Measurements from ENCODE around the gene DMD.

Gene DMD

DNA sequence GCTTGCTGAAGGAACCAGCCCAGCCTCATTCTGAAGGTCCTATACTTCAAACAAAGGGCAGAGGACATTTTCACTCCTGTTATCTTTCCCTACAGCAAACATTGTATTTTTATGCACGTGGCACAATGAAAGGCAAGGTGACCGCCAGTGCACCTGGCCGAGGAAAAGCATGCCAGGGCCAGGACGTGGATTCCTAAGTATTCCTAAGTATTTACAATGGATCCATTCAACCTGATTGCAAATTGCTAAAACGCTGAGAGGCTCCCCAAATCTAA is 2011.6 kb downstream of the DMD start:
- DNase-seq: no peak

DNA sequence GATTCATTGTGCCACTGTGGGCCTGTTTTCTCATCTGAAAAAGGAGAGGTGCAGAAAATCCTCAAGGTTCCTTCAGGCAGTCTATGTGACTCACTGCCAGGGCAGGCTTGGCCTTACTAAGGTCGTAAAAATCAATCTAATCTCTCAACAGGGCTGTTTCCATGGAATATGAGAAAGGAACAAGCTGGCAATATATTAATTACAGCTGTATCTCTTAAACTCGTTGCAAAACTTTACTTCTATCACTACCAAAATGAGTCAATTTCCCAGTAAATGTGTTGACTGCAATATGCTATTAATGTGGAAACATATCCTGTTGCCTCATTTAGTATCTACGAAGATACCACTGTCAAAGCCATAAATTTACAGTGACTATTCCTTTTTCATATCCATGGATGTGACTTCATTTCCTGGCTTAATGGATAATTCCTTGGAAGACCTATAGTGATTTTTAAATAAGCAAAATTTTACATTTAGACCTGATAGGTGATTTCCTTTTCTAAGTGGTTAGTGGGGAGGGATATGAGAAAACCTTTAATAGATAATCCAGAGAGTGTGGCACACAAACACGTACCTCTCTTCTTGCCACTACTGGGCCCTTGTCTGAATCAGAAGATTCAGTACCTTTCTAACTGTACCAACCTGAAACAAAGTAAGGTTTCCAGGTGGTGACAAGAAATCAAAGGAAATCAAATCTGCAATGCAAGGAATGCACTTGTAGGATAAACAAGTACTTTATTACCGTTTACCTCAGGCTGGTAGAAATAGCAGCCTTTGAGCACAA is 2012.1 kb downstream of the DMD start:
- no peak for DNase-seq

- no peak for DNase-seq
Observed at GRCh38 chrX:31190221-31190975, 2021.0 kb downstream of the DMD start.

DNA sequence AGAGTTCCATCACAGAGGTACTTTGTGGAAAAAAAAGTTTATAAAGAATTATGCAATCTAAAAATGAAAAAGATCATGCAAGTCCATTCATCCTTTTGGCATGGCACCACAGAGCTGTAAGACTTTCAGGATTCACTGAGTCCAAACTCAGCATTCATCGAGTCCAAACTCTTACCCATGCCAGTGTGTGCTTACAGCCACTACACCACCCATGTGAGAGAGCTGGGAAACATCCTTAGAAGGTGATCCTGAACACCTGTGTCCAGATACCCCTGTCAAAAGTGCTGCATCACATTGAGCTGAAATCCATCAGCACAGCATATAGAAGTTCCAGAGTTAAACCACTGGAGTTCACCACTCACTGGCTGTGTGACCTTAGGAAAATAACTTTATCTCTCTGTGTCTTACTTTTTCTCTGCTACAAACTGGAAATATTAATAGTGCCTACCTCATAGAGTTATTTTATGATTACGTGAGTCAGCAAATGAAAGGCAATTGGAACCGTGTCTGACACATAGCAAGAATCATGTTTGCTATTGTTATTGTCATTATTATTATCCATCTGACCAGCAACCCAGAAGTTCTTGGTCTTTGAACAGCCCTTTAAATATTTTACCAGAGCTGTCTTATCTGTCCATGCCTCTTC is 2024.5 kb downstream of the DMD start:
- DNase-seq: no peak

DNA sequence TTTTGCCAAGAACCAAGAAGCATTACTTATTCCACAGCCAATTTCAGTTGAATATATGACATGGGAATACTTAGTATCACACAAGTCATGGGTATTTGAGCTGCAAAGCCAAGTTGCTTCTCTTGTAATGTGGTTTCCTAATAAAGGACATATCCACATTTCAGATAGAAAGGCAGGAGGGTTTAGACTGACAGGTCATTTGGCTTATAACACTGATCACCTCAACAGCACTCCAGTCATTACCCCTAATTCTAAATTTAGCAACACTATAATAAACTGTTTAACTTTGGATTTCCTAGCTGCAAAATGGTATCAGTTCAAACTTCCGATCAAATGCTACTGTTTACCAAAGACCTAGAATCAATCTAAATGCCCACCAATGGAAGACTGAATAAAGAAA is 2025.5 kb downstream of the DMD start:
- no peak for DNase-seq

DNA sequence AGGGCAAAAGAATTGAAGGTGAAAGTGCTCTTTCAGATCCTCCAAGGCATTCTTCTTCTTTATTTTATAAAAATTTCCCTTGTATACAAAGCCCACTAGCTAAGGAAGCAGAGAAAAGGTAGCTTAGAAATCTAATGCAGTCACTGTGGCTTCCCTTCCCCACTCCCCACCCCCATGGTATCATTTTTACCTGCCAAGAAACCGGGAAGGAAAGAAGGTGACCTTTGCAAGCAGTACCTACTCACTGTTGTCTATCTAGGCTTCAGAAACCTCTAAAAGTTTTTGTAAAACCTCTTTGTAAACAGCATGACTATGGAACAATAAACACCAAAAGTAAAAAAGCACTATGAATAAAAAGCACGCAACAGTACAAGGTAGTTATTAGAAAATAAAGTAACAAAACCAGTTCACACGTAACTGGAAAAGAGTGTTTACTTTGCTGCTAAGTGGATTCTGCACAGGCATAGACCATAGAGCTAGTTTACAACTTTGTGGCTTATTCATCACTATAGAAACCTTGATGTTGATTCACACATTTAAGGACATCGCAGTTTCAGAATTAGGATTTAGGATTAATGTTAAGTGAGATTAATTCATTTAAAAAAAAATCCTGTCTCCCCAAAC is 2029.9 kb downstream of the DMD start:
- DNase-seq: no peak

GRCh38 chrX:31179203-31179602 is 2032.1 kb downstream of the DMD start:
- no peak for DNase-seq

DNA sequence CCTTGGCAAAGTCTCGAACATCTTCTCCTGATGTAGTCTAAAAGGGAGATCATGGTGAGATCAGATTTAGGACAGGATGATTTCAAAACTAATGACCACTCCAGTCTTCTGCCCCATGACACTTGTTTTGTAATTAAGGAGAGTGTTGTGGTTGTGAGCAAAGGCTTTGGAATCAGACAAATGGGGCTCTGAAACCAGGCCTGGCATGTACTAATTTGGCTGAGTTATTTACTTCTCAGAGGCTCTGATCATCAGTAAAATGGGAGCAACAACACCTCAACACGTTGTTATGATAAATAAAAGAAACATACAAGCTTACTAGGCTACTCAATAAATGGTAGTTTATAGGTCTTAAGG is 2032.6 kb downstream of the DMD start:
- DNase-seq: no peak

DNA sequence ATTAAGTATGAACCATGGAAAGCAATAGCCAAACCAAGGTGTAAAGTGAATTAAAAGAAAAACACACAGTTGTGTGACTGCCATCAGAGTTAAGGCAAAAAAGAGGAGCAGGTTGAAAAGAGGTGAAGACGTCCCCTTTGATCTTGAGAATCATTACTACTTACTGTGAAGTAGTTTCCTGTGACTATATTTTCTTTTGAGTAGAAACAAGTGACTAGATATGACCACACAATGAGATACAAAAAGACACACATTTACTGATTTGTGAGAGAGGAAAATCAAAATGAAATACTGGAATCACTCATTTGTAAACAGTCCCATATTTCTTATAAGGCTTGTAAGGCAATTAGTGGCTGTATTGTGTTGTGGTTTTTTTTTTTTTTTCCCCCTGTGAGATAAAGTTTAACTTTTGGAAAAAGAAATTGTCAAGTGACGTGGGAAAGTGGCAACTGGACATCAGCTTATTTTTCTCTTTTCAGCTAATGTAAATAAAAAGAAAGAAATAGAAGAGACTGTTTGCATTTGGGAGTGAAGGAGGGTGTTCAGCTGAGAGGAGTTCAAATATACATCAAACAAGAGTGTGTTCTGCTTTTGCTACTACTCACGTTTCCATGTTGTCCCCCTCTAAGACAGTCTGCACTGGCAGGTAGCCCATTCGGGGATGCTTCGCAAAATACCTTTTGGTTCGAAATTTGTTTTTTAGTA is 2033.1 kb downstream of the DMD start:
- DNase-seq: no peak

DNA sequence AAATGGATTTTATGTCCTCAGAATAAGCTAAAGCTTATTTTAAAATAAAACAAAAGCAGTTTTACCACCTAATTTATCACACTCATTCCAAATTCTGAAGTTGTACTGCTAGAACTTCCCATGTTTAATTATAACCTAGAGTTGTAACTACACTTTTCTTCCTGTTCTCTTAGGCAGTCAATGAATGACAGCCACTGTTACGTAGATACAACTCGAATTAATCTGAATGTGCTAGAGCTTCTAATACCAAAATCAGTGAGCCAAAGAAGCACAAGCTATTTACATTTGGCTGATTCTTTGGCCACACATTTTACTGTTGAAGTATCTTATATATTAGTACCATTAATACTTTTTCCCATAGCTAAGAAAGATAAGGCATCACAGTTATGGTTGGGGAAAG is 2040.6 kb downstream of the DMD start:
- DNase-seq: no peak

- DNase-seq: no peak
Observed at GRCh38 chrX:31168551-31168950, 2042.8 kb downstream of the DMD start.

DNA sequence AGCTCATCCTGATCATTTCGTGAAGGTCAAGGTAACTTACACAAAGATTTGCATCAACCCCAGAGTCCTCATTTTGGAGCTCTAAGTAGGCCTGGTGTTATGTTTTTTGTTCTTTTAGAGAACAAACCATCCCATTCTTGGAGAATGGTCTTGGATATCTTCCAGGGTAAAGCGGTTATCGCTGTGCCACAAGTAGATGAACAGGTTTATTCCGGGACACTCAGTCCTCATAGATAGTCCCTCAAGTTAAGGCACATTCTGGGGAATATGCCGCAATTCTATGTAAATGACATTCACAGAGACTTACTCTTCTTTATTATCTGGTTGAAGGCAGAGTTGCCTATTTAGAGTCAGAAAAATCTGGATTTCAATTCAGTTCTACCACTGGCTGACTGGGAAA is 2044.5 kb downstream of the DMD start:
- DNase-seq: no peak

DNA sequence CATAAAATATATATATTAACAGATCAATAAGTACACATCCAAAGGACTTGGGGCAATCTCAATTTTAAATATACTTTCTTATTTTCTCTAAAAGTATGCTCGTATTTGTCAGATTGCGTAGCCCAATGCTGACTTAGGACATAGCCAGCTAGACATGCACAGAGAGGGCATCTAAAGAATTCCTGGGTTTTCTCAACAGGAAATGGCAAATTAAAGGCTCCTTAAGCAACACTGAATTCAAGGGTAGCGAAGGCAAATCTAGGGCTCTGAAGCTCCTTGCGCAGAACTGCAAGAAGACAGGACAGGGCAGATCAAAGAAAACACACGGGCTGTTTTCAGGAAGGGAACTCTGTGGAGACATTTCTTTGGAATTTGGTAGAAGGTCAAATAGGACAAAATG is 2044.9 kb downstream of the DMD start:
- DNase-seq: no peak

DNA sequence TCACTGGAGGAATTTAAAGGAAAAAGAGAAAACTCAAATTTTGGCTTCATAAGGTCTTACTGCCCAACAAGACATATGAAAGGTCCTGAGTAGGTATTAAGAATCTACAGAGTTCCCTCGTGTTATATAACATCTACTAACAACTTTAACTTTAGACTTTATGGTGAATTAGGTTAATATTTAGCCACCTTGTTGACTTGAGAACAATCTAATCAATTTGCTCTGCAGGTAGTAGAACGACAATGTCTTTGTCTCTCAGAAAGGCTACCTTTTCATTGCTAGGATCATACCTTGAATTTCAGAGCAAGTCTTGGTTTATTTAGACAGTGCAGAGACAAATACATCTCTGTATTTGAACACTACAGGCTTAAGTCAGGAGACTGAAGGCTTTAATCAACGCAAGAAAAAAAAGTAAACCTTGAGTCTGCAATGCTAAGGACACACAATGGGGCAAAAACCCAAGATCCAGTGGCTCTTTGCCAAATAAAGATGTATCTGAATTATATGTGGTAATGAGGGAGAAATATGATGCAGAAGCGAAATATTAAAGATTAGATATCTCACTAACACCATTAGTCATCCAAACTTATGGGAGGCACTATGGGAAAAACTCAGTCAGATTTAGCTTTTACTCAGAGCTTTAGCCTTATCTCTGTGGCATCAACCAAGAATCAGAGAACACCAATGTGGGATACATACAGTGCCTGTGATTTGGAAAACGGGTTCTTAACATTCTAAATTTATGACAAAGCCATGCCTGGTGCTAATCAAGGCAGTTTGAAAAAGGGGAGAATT is 2045.9 kb downstream of the DMD start:
- no peak for DNase-seq

- no peak for DNase-seq
Observed at GRCh38 chrX:31154946-31155345, 2056.4 kb downstream of the DMD start.

- no peak for DNase-seq
Observed at GRCh38 chrX:31153475-31154047, 2057.8 kb downstream of the DMD start.

DNA sequence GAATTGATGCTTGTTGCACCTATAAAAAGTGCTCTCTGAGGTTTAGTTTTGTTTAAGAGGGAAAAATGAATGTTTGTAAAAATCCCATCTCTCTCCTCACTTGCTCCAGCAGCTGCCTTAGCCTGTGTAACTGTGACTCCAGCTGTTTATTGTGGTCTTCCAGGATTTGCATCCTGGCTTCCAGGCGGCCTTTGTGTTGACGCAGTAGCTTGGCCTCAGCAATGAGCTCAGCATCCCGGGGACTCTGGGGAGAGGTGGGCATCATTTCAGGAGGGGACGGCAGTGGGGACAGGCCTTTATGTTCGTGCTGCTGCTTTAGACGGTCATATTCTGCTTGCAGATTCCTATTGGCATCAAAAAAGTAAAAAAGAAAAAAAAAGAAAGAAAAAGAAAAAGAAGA is 2064.2 kb downstream of the DMD start:
- no peak for DNase-seq

DNA sequence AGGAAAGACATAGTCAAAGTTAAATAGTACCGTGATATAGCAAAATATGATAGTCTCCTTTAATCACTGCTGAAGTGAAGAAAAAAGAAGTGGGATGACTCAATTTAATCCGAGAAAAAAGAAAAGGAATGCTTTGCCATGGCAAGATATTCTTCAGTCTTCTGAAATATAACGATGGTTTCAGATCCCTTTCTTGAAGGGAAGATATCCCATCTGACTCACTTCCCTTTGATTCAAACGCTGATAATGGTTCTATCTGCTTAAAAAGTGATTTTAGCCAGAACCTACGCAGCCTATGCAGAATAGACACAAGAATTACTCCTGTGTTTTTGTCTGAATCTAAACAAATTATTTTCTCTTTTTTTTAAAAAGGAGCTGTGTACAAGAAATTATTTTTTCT is 2071.4 kb downstream of the DMD start:
- DNase-seq: no peak

DNA sequence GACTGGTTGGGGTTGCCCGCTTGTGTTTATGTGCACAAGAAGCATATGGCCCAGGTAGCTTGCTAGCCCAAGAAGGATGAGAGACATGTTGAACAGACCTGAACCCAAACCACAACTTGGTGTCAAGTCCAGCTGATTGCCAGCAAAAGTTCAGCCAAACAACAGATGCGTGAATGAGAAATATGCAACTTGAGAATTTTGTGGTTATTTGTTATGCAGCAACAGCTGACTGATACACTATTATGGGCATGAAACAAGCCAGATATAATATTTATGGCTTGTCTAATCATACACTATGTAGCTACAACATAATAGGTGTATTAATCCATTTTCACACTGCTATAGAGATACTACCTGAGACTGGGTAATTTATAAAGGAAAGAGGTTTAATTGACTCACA is 2073.2 kb downstream of the DMD start:
- no peak for DNase-seq

DNA sequence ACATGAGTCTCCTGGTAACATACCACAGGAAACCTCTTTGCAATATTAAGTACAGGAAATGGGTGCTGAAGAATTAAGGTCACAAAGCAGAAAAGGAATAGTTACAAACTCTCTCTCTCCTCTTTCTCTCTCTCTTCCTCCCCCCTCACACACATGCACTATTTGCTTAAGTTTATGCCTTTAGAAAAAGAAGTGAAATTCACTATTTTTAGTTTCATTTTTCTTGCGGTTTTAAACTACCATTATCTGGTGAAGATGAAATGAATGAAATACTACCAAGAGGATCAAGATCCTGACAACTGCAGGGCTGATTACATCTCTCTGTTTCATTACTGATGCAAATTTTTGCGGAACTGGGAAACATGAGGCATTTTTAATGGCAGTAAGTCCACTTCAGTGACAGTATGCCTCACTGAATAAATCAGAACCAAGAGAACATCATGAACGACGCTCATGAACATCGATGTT is 2075.2 kb downstream of the DMD start:
- no peak for DNase-seq

DNA sequence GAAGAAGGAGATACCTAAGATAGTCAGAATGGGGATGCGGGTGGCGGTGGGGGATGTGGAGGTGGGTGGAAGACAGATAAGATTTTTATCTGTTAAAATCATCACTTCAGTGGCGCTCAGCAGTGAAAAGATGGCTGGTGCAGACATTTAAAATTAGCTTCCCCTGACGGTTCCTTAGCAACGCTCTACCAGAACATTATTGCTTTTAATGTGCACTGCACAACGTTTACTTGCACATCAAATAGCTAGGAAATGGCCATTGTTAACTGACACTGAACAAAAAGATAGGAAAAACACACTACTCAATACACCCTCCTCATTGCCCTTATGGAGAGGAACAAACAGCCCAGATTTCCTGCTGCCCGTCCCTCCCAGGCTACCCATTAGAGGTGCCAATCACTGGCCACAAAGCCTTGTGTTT is 2078.5 kb downstream of the DMD start:
- DNase-seq: no peak
